GM23248 (cell line): Measurements from ENCODE around the gene TRIM73. TPM values are rescaled to one million over a fixed set of nuclear protein-coding genes. Genes with fewer than 3 reads are reported as not detected.
"Not testable (repeated sequence)": the region's sequence is repeated elsewhere in the genome, so short reads cannot be mapped to it uniquely, and the experiment has no call there.

Experiments
- DNase-seq: peaks from one replicate; pipeline ENCODE4 v3.0.0-alpha.2; 2015
- H2AFZ ChIP-seq: fragments of 200-600 bp; sonication (generic); 2 replicates; pipeline ENCODE4 v1.6.1; 2016; ENCODE audit warnings: antibody characterized with exemption
- H3F3A ChIP-seq: fragments of 200-600 bp; sonication (generic); 2 replicates; pipeline ENCODE4 v1.6.1; 2016; ENCODE audit warnings: mild to moderate bottlenecking, antibody characterized with exemption, mixed run types; ENCODE audit not compliant: insufficient read depth
- H3K27ac ChIP-seq: fragments of 200-600 bp; sonication (generic); 2 replicates; pipeline ENCODE4 v1.5.1; 2016; ENCODE audit warnings: mild to moderate bottlenecking
- H3K27me3 ChIP-seq: fragments of 200-600 bp; sonication (generic); replicated peaks from 2 replicates; pipeline ENCODE4 v1.6.1; 2016; ENCODE audit warnings: mild to moderate bottlenecking; ENCODE audit not compliant: insufficient read depth
- H3K36me3 ChIP-seq: fragments of 200-600 bp; sonication (generic); 2 replicates; pipeline ENCODE4 v1.6.1; 2016; ENCODE audit warnings: low read depth, mild to moderate bottlenecking
- H3K4me1 ChIP-seq: fragments of 200-600 bp; sonication (generic); 2 replicates; pipeline ENCODE4 v1.6.1; 2016; ENCODE audit warnings: mild to moderate bottlenecking; ENCODE audit not compliant: insufficient read depth
- H3K4me2 ChIP-seq: fragments of 200-600 bp; sonication (generic); one replicate; pipeline ENCODE4 v1.6.1; 2016; ENCODE audit warnings: mild to moderate bottlenecking; ENCODE audit not compliant: unreplicated experiment
- H3K4me3 ChIP-seq: fragments of 200-600 bp; sonication (generic); 2 replicates; pipeline ENCODE4 v1.5.1; 2016; ENCODE audit warnings: mild to moderate bottlenecking
- H3K79me2 ChIP-seq: fragments of 200-600 bp; sonication (generic); 2 replicates; pipeline ENCODE4 v1.6.1; 2016; ENCODE audit warnings: mild to moderate bottlenecking; ENCODE audit not compliant: insufficient read depth
- H3K9ac ChIP-seq: fragments of 200-600 bp; sonication (generic); 2 replicates; pipeline ENCODE4 v1.6.1; 2016; ENCODE audit warnings: mild to moderate bottlenecking
- H3K9me2 ChIP-seq: fragments of 200-600 bp; sonication (generic); 2 replicates; pipeline ENCODE4 v1.6.1; 2016; ENCODE audit warnings: mixed run types, mild to moderate bottlenecking, moderate library complexity; ENCODE audit not compliant: insufficient read depth
- H3K9me3 ChIP-seq: fragments of 200-600 bp; sonication (generic); one replicate; pipeline ENCODE4 v1.6.1; 2017; ENCODE audit warnings: low read depth
- H4K20me1 ChIP-seq: fragments of 200-600 bp; sonication (generic); 2 replicates; pipeline ENCODE4 v1.6.0; 2016; ENCODE audit not compliant: insufficient read depth
- WGBS, 2 experiments: methylation state at CpG; one replicate each; pipeline ENCODE4 v1.1.6; 2015 to 2017; ENCODE audit warnings: low lambda C conversion rate in 2 of 2, low coverage in 1 of 2; ENCODE audit errors: missing lambda C conversion rate in 2 of 2; 5-methylcytosine and 5-hydroxymethylcytosine counted together
- in situ Hi-C: fragments of 300-500 bp; cut with MboI; formaldehyde crosslinking; loops from 2 replicates; pipeline ENCODE4 v1.15.0; 2020
- polyA plus RNA-seq: library from polyadenylated mRNA; unstranded; fragments of >200 nt; fragmentation: Nextera tagmentation; extraction: Ambion mirVana; gene quantifications from 2 replicates; pipeline ENCODE4 v1.2.1, GENCODE V29; 2016
- total RNA-seq: library from RNA; depleted of rRNA; stranded (reverse); fragments of >200 nt; shearing (Covaris generic); gene quantifications from 2 replicates; pipeline ENCODE4 v1.2.3, GENCODE V29; 2014

The TRIM73 gene
- total and polyA plus RNA-seq, 2 experiments from 2014 or later = 0.22 to 0.61 TPM

DNA sequence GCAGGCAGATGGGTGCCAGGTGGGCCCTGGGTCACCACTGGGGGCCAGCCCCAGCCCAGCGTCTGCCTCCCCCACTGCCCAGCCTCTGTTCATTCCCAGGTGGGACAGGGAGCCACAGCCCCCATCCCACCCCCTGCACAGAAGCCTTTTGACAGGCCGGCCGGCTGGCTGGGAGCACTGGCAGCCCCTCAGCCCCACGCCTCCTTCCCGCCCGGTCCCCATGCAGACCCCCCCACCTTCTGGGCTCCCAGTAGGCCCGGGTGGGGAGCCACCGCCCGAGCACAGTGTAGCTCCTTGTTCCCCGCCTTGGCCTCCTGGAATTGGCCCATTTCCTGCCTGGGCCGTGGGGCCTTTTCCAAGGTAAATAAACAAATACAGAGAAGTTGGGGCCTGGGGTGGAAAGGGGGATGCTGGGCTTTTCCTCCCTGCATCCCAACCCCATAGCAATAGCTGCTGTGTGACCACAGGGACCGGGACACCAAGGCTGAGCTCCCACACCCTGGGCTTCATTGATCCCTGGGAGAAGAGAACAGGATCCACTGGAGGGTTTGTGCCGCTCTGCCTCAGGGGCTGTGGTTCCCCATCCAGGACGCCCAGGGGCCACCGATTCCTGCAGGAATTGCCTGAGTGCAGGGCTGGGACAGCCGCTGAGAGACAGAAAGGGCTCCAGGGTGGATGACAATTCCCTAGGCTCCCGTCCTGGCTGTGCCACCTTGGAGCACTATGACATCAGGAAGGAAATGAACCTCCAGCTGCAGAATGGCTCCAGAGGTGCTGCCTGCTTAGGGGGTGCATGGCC lies 20.7 kb upstream of the TRIM73 start:
- DNase-seq, H2AFZ ChIP-seq, in situ Hi-C loops: not testable (repeated sequence)

GRCh38 chr7:75393194-75393593 lies 2.2 kb upstream of the TRIM73 start:
- H3K9ac ChIP-seq, H3K4me1 ChIP-seq, H4K20me1 ChIP-seq, DNase-seq, H3K27ac ChIP-seq, H3F3A ChIP-seq, H3K4me3 ChIP-seq, H2AFZ ChIP-seq, H3K36me3 ChIP-seq, H3K9me2 ChIP-seq, H3K4me2 ChIP-seq, H3K79me2 ChIP-seq, H3K9me3 ChIP-seq, in situ Hi-C loops, H3K27me3 ChIP-seq: not testable (repeated sequence)
- no CpG with 5 or more reads among the region's 6 CpGs for WGBS, 2 experiments

More for the DNA sequence above, 20.7 kb upstream of the TRIM73 start:
- H3K9me3 ChIP-seq, H3K4me1 ChIP-seq, H3K36me3 ChIP-seq, H3K9me2 ChIP-seq, H3K9ac ChIP-seq, H4K20me1 ChIP-seq, H3K4me3 ChIP-seq, H3K27me3 ChIP-seq, H3K4me2 ChIP-seq, H3F3A ChIP-seq, H3K79me2 ChIP-seq, H3K27ac ChIP-seq: not testable (repeated sequence)
- WGBS, 2 experiments = no CpG with 5 or more reads among the region's 17 CpGs

DNA sequence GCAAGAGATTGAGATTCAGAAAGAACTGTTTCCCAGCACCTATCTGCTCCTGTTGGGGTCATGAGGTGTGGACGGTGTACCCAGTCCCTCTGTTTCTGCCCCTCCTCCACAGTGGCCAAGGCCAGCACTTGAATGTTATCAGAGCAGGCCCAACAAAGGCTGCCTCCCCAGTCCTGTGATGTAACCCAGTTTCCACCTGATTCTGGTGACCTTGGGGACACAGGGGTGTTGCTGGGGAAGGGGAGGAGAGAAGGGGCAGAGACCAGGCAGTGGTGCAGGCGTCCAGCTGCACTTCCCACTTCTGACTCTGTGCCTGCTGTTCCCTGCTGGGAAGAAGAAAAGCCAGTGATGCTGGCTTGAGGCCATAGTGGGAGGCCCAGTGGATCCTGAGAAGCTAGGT lies 2.4 kb downstream of the TRIM73 start:
- H3K9me3 ChIP-seq, H3F3A ChIP-seq, H3K4me1 ChIP-seq, H3K27me3 ChIP-seq, H3K9ac ChIP-seq, DNase-seq, H3K36me3 ChIP-seq, H3K9me2 ChIP-seq, H3K4me2 ChIP-seq, H2AFZ ChIP-seq, H3K4me3 ChIP-seq, H3K27ac ChIP-seq, H3K79me2 ChIP-seq, H4K20me1 ChIP-seq, in situ Hi-C loops: not testable (repeated sequence)
- WGBS, 2 experiments = no CpG with 5 or more reads among the region's 2 CpGs

DNA sequence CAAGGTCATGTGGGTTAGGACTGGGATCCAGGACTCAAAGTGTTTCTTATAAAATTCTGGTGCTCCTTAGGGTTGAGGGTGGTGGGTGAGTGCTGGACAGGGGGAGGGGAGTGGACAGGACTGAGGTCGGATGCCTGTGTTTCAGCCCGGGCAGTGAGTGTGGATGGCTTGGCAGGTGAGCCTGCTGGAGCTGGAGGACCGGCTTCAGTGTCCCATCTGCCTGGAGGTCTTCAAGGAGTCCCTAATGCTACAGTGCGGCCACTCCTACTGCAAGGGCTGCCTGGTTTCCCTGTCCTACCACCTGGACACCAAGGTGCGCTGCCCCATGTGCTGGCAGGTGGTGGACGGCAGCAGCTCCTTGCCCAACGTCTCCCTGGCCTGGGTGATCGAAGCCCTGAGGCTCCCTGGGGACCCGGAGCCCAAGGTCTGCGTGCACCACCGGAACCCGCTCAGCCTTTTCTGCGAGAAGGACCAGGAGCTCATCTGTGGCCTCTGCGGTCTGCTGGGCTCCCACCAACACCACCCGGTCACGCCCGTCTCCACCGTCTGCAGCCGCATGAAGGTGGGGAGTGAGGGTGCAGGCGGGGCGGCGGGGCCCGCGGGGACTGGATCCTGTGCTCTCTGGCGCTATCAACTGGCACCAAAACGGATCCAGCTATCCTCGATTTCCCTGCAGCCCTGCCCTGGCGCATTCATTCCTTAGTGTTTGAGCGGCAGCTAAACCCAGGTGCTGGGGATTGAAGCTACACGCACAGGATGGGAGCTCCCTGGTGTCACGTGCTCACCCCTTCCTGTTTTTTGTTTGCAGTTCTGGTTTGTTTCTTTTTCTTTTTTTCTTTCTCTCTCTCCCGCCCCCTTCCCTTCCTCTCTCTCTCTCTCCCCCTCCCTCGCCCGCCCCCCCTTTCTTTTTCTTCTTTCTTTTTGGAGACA lies 3.6 kb downstream of the TRIM73 start:
- H3K4me2 ChIP-seq, H3K9me3 ChIP-seq, H3K9ac ChIP-seq, H3K4me1 ChIP-seq, H3F3A ChIP-seq, DNase-seq, H3K36me3 ChIP-seq, H3K79me2 ChIP-seq, H3K27me3 ChIP-seq, H3K4me3 ChIP-seq, H3K9me2 ChIP-seq, H3K27ac ChIP-seq, H2AFZ ChIP-seq, in situ Hi-C loops, H4K20me1 ChIP-seq: not testable (repeated sequence)
- WGBS, 2 experiments = 60 to 75% methylated on average over 2 to 3 of the region's 34 CpGs

DNA sequence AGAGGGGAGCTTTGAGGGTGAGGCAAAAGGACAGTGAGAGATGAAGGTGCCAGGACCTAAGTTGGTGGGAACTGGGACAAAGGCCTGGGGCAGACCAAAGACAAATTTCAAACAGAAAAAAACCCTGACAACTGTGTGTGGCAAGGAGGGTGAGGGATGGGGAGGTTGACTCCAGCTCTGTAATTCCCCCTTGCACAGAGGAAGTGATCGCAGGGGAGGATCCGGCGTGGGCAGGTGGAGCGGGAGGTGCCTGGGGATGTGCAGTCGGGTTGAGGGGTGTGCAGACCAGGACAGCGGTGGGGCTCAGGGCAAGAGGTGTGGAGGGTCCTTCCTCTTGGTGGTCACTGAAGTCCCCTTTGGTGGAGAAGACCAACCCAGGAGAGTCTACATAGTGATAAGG lies 5.1 kb downstream of the TRIM73 start:
- H3K36me3 ChIP-seq, H3K4me2 ChIP-seq, DNase-seq, H3K9me3 ChIP-seq, H3F3A ChIP-seq, H3K27me3 ChIP-seq, in situ Hi-C loops, H3K4me3 ChIP-seq, H3K4me1 ChIP-seq, H3K27ac ChIP-seq, H3K9ac ChIP-seq, H3K79me2 ChIP-seq, H2AFZ ChIP-seq, H3K9me2 ChIP-seq, H4K20me1 ChIP-seq: not testable (repeated sequence)
- no CpG with 5 or more reads among the region's 6 CpGs for WGBS, 2 experiments

DNA sequence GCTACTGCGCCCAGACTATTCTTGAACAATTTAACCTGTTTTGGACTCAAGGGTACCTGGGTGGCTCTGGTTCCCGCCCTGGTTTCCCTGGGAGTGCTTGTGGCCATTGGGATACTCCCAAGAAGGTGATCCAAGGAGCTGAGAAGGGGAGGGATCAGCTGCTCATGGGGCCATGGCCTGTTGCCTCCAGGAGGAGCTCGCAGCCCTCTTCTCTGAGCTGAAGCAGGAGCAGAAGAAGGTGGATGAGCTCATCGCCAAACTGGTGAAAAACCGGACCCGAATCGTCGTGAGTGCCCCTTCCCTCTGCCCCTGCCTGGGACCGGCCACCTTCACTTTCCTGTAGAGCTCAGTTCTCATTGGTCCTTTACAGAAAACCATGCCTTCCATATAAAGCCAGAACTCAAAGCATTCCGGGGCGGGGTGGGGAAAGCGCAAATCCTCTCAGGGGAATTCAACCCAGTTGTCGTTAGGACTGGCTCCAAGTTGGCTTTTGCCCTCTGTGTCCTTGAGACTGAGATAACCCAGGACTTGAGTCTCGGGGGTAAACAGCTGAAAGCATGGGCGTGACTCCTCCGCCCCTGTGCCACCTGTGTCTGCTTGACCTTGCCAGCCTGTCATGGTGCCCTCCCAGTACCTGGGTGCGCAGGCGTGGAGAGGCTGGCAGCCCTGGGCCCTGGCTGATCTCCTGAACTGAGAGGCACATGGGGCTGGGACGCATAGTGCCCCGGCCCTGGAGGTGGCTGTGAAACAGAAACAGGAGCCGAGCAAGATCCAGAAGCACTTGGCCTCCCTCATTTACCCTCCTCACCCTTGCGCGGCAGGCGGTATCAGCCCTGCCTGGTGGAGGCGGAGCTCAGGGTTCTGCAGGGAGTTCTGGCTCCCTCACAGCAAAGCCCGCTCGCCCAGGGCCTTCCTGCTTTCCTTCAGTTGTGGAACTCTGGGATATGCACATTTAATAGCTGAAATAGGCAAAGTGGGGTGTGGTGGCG lies 8.3 kb downstream of the TRIM73 start:
- WGBS, 2 experiments = no CpG with 5 or more reads among the region's 28 CpGs
- H3K27me3 ChIP-seq, H3K9ac ChIP-seq, H3K27ac ChIP-seq, H3K36me3 ChIP-seq, in situ Hi-C loops, H3K9me3 ChIP-seq, H3K79me2 ChIP-seq, H3F3A ChIP-seq, H3K4me2 ChIP-seq, H2AFZ ChIP-seq, H4K20me1 ChIP-seq, H3K4me1 ChIP-seq, H3K9me2 ChIP-seq, DNase-seq, H3K4me3 ChIP-seq: not testable (repeated sequence)

DNA sequence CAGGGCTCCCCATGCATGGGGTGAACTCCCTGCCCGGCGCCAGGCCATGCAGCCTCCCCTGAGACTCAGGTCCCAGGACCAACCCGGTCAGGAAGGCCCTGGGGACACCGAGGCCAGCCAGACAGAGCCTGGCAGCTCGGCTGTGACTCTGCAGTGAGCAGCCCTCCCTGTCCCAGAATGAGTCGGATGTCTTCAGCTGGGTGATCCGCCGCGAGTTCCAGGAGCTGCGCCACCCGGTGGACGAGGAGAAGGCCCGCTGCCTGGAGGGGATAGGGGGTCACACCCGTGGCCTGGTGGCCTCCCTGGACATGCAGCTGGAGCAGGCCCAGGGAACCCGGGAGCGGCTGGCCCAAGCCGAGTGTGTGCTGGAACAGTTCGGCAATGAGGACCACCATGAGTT lies 9.2 kb downstream of the TRIM73 start:
- H3K9me2 ChIP-seq, H3K79me2 ChIP-seq, H3K4me1 ChIP-seq, DNase-seq, H3K4me2 ChIP-seq, H3K36me3 ChIP-seq, in situ Hi-C loops, H3K27ac ChIP-seq, H4K20me1 ChIP-seq, H3F3A ChIP-seq, H3K27me3 ChIP-seq, H2AFZ ChIP-seq, H3K4me3 ChIP-seq, H3K9ac ChIP-seq, H3K9me3 ChIP-seq: not testable (repeated sequence)
- WGBS, 2 experiments = 66 to 75% methylated on average over 1 to 2 of the region's 18 CpGs
